Measurements from ENCODE around the gene C6.
"Not testable (repeated sequence)": the region's sequence is repeated elsewhere in the genome, so short reads cannot be mapped to it uniquely, and the experiment has no call there.

Gene C6

GRCh38 chr5:41194339-41194738 lies 19.0 kb downstream of the C6 start:
- Histone ChIP-seq H4K20me1 (ENCODE audit: control insufficient read depth, insufficient read depth, low read depth, low read length) (no peaks in the 10 kb centered on the region), H3F3A (ENCODE audit: control insufficient read depth, insufficient read depth) (no peaks in the 10 kb centered on the region), H3K27ac (ENCODE audit: low read depth, low read length) (no peak overlapping the region), H3K27me3 (ENCODE audit: control insufficient read depth, low read length) (no peaks in the 10 kb centered on the region), H3K9me3 (ENCODE audit: control insufficient read depth, insufficient read depth, low read length) (no peaks in the 10 kb centered on the region), H3K4me2 (ENCODE audit: low read length) (no peak overlapping the region), H3K4me3 (ENCODE audit: low read length) (no peak overlapping the region), H3K9me2 (replicated peaks; ENCODE audit: control insufficient read depth, low read length) (no peaks in the 10 kb centered on the region), H3K36me3 (ENCODE audit: control insufficient read depth, low read length) (no peaks in the 10 kb centered on the region), H3K4me1 (ENCODE audit: control insufficient read depth, low read length) (no peaks in the 10 kb centered on the region), H3K79me2 (ENCODE audit: control insufficient read depth, low read length) (no peaks in the 10 kb centered on the region)
- TF ChIP-seq CTCF (IDR thresholded peaks at IDR 0.05; ENCODE audit: low read depth, low read length, poor library complexity, severe bottlenecking), result no peak
- no peak for TF ChIP-seq EZH2phosphoT487 (IDR thresholded peaks at IDR 0.05; ENCODE audit: borderline replicate concordance, low read length)

- Histone ChIP-seq H3K36me3 (ENCODE audit: control insufficient read depth, low read length) (no peaks in the 10 kb centered on the region), H3K27ac (ENCODE audit: low read depth, low read length) (no peak overlapping the region), H3K9me2 (replicated peaks; ENCODE audit: control insufficient read depth, low read length) (no peaks in the 10 kb centered on the region), H3K79me2 (ENCODE audit: control insufficient read depth, low read length) (no peaks in the 10 kb centered on the region), H3F3A (ENCODE audit: control insufficient read depth, insufficient read depth) (no peaks in the 10 kb centered on the region), H3K4me1 (ENCODE audit: control insufficient read depth, low read length) (no peaks in the 10 kb centered on the region), H3K27me3 (ENCODE audit: control insufficient read depth, low read length) (no peaks in the 10 kb centered on the region), H3K4me3 (ENCODE audit: low read length) (no peak overlapping the region), H3K9me3 (ENCODE audit: control insufficient read depth, insufficient read depth, low read length) (no peaks in the 10 kb centered on the region), H3K4me2 (ENCODE audit: low read length) (no peak overlapping the region), H4K20me1 (ENCODE audit: control insufficient read depth, insufficient read depth, low read depth, low read length) (no peaks in the 10 kb centered on the region)
- no peak for TF ChIP-seq EZH2phosphoT487 (IDR thresholded peaks at IDR 0.05; ENCODE audit: borderline replicate concordance, low read length)
Observed at GRCh38 chr5:41193456-41194205, 19.7 kb downstream of the C6 start.

GRCh38 chr5:41191249-41191648 lies 22.1 kb downstream of the C6 start:
- H3K4me3 ChIP-seq (ENCODE audit: low read length), result no peak overlapping the region
- TF ChIP-seq EZH2phosphoT487 (IDR thresholded peaks at IDR 0.05; ENCODE audit: borderline replicate concordance, low read length) (no peak), CTCF (IDR thresholded peaks at IDR 0.05; ENCODE audit: low read depth, low read length, poor library complexity, severe bottlenecking) (no peak)
- H3K9me2 ChIP-seq (replicated peaks; ENCODE audit: control insufficient read depth, low read length), result no peaks in the 10 kb centered on the region
- no peaks in the 10 kb centered on the region for H3F3A ChIP-seq (ENCODE audit: control insufficient read depth, insufficient read depth)
- no peaks in the 10 kb centered on the region for H3K9me3 ChIP-seq (ENCODE audit: control insufficient read depth, insufficient read depth, low read length)
- H3K4me1 ChIP-seq (ENCODE audit: control insufficient read depth, low read length), result no peaks in the 10 kb centered on the region
- no peaks in the 10 kb centered on the region for H4K20me1 ChIP-seq (ENCODE audit: control insufficient read depth, insufficient read depth, low read depth, low read length)
- no peaks in the 10 kb centered on the region for H3K27me3 ChIP-seq (ENCODE audit: control insufficient read depth, low read length)
- no peaks in the 10 kb centered on the region for H3K79me2 ChIP-seq (ENCODE audit: control insufficient read depth, low read length)
- no peaks in the 10 kb centered on the region for H3K36me3 ChIP-seq (ENCODE audit: control insufficient read depth, low read length)
- H3K27ac ChIP-seq (ENCODE audit: low read depth, low read length), result no peak overlapping the region
- no peak overlapping the region for H3K4me2 ChIP-seq (ENCODE audit: low read length)

- Histone ChIP-seq H3K9me2 (replicated peaks; ENCODE audit: control insufficient read depth, low read length) (no peaks in the 10 kb centered on the region; the same call in 1 of the 2 replicates), H3K27me3 (ENCODE audit: control insufficient read depth, low read length) (no peaks in the 10 kb centered on the region), H3K27ac (ENCODE audit: low read depth, low read length) (no peak overlapping the region), H3K9me3 (ENCODE audit: control insufficient read depth, insufficient read depth, low read length) (no peaks in the 10 kb centered on the region), H3K4me3 (ENCODE audit: low read length) (no peak overlapping the region), H4K20me1 (ENCODE audit: control insufficient read depth, insufficient read depth, low read depth, low read length) (no peaks in the 10 kb centered on the region), H3K79me2 (ENCODE audit: control insufficient read depth, low read length) (no peaks in the 10 kb centered on the region), H3K4me2 (ENCODE audit: low read length) (no peak overlapping the region), H3K36me3 (ENCODE audit: control insufficient read depth, low read length) (no peaks in the 10 kb centered on the region), H3F3A (ENCODE audit: control insufficient read depth, insufficient read depth) (no peaks in the 10 kb centered on the region), H3K4me1 (ENCODE audit: control insufficient read depth, low read length) (no peaks in the 10 kb centered on the region)
- no peak for TF ChIP-seq CTCF (IDR thresholded peaks at IDR 0.05; ENCODE audit: low read depth, low read length, poor library complexity, severe bottlenecking)
- TF ChIP-seq EZH2phosphoT487 (IDR thresholded peaks at IDR 0.05; ENCODE audit: borderline replicate concordance, low read length), result no peak
Observed at GRCh38 chr5:41186143-41186542, 27.2 kb downstream of the C6 start.

- H3K9me2 ChIP-seq (replicated peaks; ENCODE audit: control insufficient read depth, low read length); H3K79me2 ChIP-seq (ENCODE audit: control insufficient read depth, low read length); H3K4me2 ChIP-seq (ENCODE audit: low read length); H3F3A ChIP-seq (ENCODE audit: control insufficient read depth, insufficient read depth); H3K4me3 ChIP-seq (ENCODE audit: low read length); H3K9me3 ChIP-seq (ENCODE audit: control insufficient read depth, insufficient read depth, low read length); H3K27me3 ChIP-seq (ENCODE audit: control insufficient read depth, low read length); H4K20me1 ChIP-seq (ENCODE audit: control insufficient read depth, insufficient read depth, low read depth, low read length); H3K4me1 ChIP-seq (ENCODE audit: control insufficient read depth, low read length); H3K27ac ChIP-seq (ENCODE audit: low read depth, low read length); H3K36me3 ChIP-seq (ENCODE audit: control insufficient read depth, low read length): not testable (repeated sequence)
Observed at GRCh38 chr5:41183331-41183730, 30.0 kb downstream of the C6 start.

Data from DOHH2 (cell line).